Mesendoderm (in vitro differentiated cells): ENCODE data around the gene CRADD.
A peak's percentile ranks its signal among the peaks of the same experiment; 100 is the strongest.

Experiments
- DNase-seq: peaks from one replicate; pipeline ENCODE4 v3.0.0; 2013
- H2AK5ac ChIP-seq: 2 replicates; pipeline ENCODE4 v1.6.1; 2013; ENCODE audit warnings: low read length, inconsistent platforms
- H2BK120ac ChIP-seq: 2 replicates; pipeline ENCODE4 v1.6.1; 2013; ENCODE audit warnings: low read depth, mild to moderate bottlenecking, low read length, moderate library complexity, mixed read lengths
- H2BK15ac ChIP-seq: replicated peaks from 2 replicates; pipeline ENCODE4 v1.6.1; 2013; ENCODE audit warnings: low read depth, mild to moderate bottlenecking, moderate library complexity
- H2BK5ac ChIP-seq: 2 replicates; pipeline ENCODE4 v1.6.1; 2013; ENCODE audit warnings: low read length, inconsistent platforms
- H3K18ac ChIP-seq: 2 replicates; pipeline ENCODE4 v1.6.1; 2013; ENCODE audit warnings: mild to moderate bottlenecking, low read length, mixed read lengths
- H3K23ac ChIP-seq: one replicate; pipeline ENCODE4 v1.6.1; 2013; ENCODE audit warnings: low read length
- H3K27ac ChIP-seq: 2 replicates; pipeline ENCODE4 v1.5.1; 2013; ENCODE audit warnings: low read depth, mild to moderate bottlenecking, inconsistent platforms, low read length, moderate library complexity
- H3K27me3 ChIP-seq: 2 replicates; pipeline ENCODE4 v1.6.1; 2013; ENCODE audit warnings: low read length, control low read depth, mild to moderate bottlenecking, inconsistent platforms; ENCODE audit not compliant: insufficient read depth, poor library complexity
- H3K36me3 ChIP-seq: 2 replicates; pipeline ENCODE4 v1.6.1; 2013; ENCODE audit warnings: low read length, inconsistent platforms; ENCODE audit not compliant: control insufficient read depth, insufficient read depth
- H3K4ac ChIP-seq: one replicate; pipeline ENCODE4 v1.6.1; 2013; ENCODE audit warnings: low read depth, mild to moderate bottlenecking, low read length, moderate library complexity
- H3K4me1 ChIP-seq: 2 replicates; pipeline ENCODE4 v1.6.1; 2013; ENCODE audit warnings: low read depth, low read length, inconsistent platforms; ENCODE audit not compliant: control insufficient read depth
- H3K4me2 ChIP-seq: 2 replicates; pipeline ENCODE4 v1.6.1; 2013; ENCODE audit warnings: low read length
- H3K4me3 ChIP-seq: 2 replicates; pipeline ENCODE4 v1.5.1; 2013; ENCODE audit warnings: mild to moderate bottlenecking, low read length
- H3K56ac ChIP-seq: one replicate; pipeline ENCODE4 v1.6.1; 2013; ENCODE audit warnings: low read length
- H3K79me1 ChIP-seq: 2 replicates; pipeline ENCODE4 v1.6.1; 2013; ENCODE audit warnings: low read length, inconsistent platforms
- H3K79me2 ChIP-seq: 2 replicates; pipeline ENCODE4 v1.6.1; 2013; ENCODE audit warnings: mild to moderate bottlenecking, low read length; ENCODE audit not compliant: control insufficient read depth, insufficient read depth
- H3K9ac ChIP-seq: 2 replicates; pipeline ENCODE4 v1.6.1; 2013; ENCODE audit warnings: low read length, inconsistent platforms
- H4K5ac ChIP-seq: one replicate; pipeline ENCODE4 v1.6.1; 2013; ENCODE audit warnings: low read length
- H4K8ac ChIP-seq: one replicate; pipeline ENCODE4 v1.6.1; 2013; ENCODE audit warnings: low read depth, mild to moderate bottlenecking, control low read depth, low read length, moderate library complexity
- WGBS: extraction: QIAGEN DNeasy Blood & Tissue Kit; methylation state at CpG from one replicate; pipeline ENCODE4 v1.1.7; 2013; ENCODE audit warnings: low lambda C conversion rate, missing lambda C conversion rate; ENCODE audit not compliant: insufficient coverage; ENCODE audit errors: extremely low coverage; 5-methylcytosine and 5-hydroxymethylcytosine counted together

Gene CRADD

GRCh38 chr12:93813186-93813585, 136.0 kb downstream of the CRADD start:
- Histone ChIP-seq H3K4me1 (peaks cover 4% of the 10 kb centered on the region), H3K23ac (no peak overlapping the region), H2BK120ac (no peak overlapping the region), H2AK5ac (no peak overlapping the region), H3K79me2 (no peaks in the 10 kb centered on the region), H3K27ac (no peak overlapping the region), H4K5ac (no peak overlapping the region), H3K4ac (no peak overlapping the region), H3K18ac (no peak overlapping the region), H3K56ac (no peak overlapping the region), H3K4me3 (no peak overlapping the region), H3K9ac (no peak overlapping the region), H2BK5ac (no peak overlapping the region), H3K4me2 (no peak overlapping the region), H3K36me3 (no peaks in the 10 kb centered on the region), H2BK15ac (no peak overlapping the region), H3K27me3 (no peaks in the 10 kb centered on the region), H4K8ac (no peak overlapping the region), H3K79me1 (no peaks in the 10 kb centered on the region)
- WGBS: no CpG with 5 or more reads among the region's 3 CpGs
- no peak for DNase-seq

- no peak overlapping the region for H3K18ac ChIP-seq
- no peaks in the 10 kb centered on the region for H3K79me1 ChIP-seq
- no peak overlapping the region for H2AK5ac ChIP-seq
- no peak overlapping the region for H4K5ac ChIP-seq
- no CpG with 5 or more reads among the region's 14 CpGs for WGBS
- H2BK15ac ChIP-seq: no peak overlapping the region
- H3K56ac ChIP-seq: no peak overlapping the region
- H3K23ac ChIP-seq: no peak overlapping the region
- H3K36me3 ChIP-seq: no peaks in the 10 kb centered on the region
- no peaks in the 10 kb centered on the region for H3K27me3 ChIP-seq
- H3K4me1 ChIP-seq: peaks cover 4% of the 10 kb centered on the region
- H2BK120ac ChIP-seq: no peak overlapping the region
- no peak overlapping the region for H3K4me3 ChIP-seq
- H3K4ac ChIP-seq: no peak overlapping the region
- H3K27ac ChIP-seq: no peak overlapping the region
- DNase-seq: no peak
- no peak overlapping the region for H3K4me2 ChIP-seq
- H2BK5ac ChIP-seq: no peak overlapping the region
- no peaks in the 10 kb centered on the region for H3K79me2 ChIP-seq
- no peak overlapping the region for H4K8ac ChIP-seq
- H3K9ac ChIP-seq: no peak overlapping the region
Observed at GRCh38 chr12:93813972-93814821, 137.0 kb downstream of the CRADD start.

GRCh38 chr12:93818488-93819049, 141.4 kb downstream of the CRADD start:
- H3K27ac ChIP-seq: no peak overlapping the region
- no peaks in the 10 kb centered on the region for H3K4me1 ChIP-seq
- H3K79me1 ChIP-seq: no peaks in the 10 kb centered on the region
- no peak overlapping the region for H3K18ac ChIP-seq
- H3K4ac ChIP-seq: no peak overlapping the region
- H3K9ac ChIP-seq: no peak overlapping the region
- no CpG with 5 or more reads among the region's 9 CpGs for WGBS
- no peak overlapping the region for H2AK5ac ChIP-seq
- no peak overlapping the region for H2BK15ac ChIP-seq
- no peaks in the 10 kb centered on the region for H3K79me2 ChIP-seq
- no peak overlapping the region for H3K4me3 ChIP-seq
- no peak overlapping the region for H4K8ac ChIP-seq
- no peak overlapping the region for H3K56ac ChIP-seq
- H2BK5ac ChIP-seq: no peak overlapping the region
- H3K23ac ChIP-seq: no peak overlapping the region
- H3K36me3 ChIP-seq: no peaks in the 10 kb centered on the region
- peak; percentile 18 for DNase-seq
- no peak overlapping the region for H4K5ac ChIP-seq
- no peaks in the 10 kb centered on the region for H3K27me3 ChIP-seq
- H3K4me2 ChIP-seq: no peak overlapping the region
- H2BK120ac ChIP-seq: no peak overlapping the region

- H3K4me2 ChIP-seq: no peak overlapping the region
- WGBS: no CpG with 5 or more reads among the region's 4 CpGs
- no peak overlapping the region for H3K18ac ChIP-seq
- no peak overlapping the region for H4K5ac ChIP-seq
- H3K27ac ChIP-seq: no peak overlapping the region
- H3K4me3 ChIP-seq: no peak overlapping the region
- H3K4me1 ChIP-seq: peaks cover 4% of the 10 kb centered on the region
- no peak overlapping the region for H3K4ac ChIP-seq
- no peak overlapping the region for H3K9ac ChIP-seq
- no peak for DNase-seq
- no peak overlapping the region for H2BK120ac ChIP-seq
- no peak overlapping the region for H2BK5ac ChIP-seq
- H3K79me2 ChIP-seq: no peaks in the 10 kb centered on the region
- no peaks in the 10 kb centered on the region for H3K79me1 ChIP-seq
- no peak overlapping the region for H3K23ac ChIP-seq
- no peaks in the 10 kb centered on the region for H3K36me3 ChIP-seq
- no peak overlapping the region for H2BK15ac ChIP-seq
- H3K56ac ChIP-seq: no peak overlapping the region
- no peak overlapping the region for H4K8ac ChIP-seq
- H2AK5ac ChIP-seq: no peak overlapping the region
- no peaks in the 10 kb centered on the region for H3K27me3 ChIP-seq
Observed at GRCh38 chr12:93819050-93819491, 141.9 kb downstream of the CRADD start.

- peak overlapping the region; percentile 56 for H3K56ac ChIP-seq
- no peak overlapping the region for H2AK5ac ChIP-seq
- peaks cover 8% of the 10 kb centered on the region for H3K4me1 ChIP-seq
- no peaks in the 10 kb centered on the region for H3K36me3 ChIP-seq
- peak; percentile 17 for DNase-seq
- no peak overlapping the region for H4K5ac ChIP-seq
- H2BK120ac ChIP-seq: no peak overlapping the region
- H3K18ac ChIP-seq: peak overlapping the region; percentile 78
- H3K27me3 ChIP-seq: no peaks in the 10 kb centered on the region
- no peak overlapping the region for H3K9ac ChIP-seq
- WGBS: no CpG with 5 or more reads among the region's 8 CpGs
- H3K4me3 ChIP-seq: no peak overlapping the region
- peak overlapping the region; percentile 9 for H3K27ac ChIP-seq
- H3K4me2 ChIP-seq: no peak overlapping the region
- H3K23ac ChIP-seq: no peak overlapping the region
- no peaks in the 10 kb centered on the region for H3K79me2 ChIP-seq
- H2BK5ac ChIP-seq: no peak overlapping the region
- no peak overlapping the region for H4K8ac ChIP-seq
- peak overlapping the region; percentile 12 for H2BK15ac ChIP-seq
- no peaks in the 10 kb centered on the region for H3K79me1 ChIP-seq
- H3K4ac ChIP-seq: peak overlapping the region; percentile 7
Observed at GRCh38 chr12:93823616-93824391, 146.6 kb downstream of the CRADD start.
